Large intestine (tissue), 3 donors: ENCODE results near the gene ING2. TPM values are rescaled to one million over a fixed set of nuclear protein-coding genes. Genes with fewer than 3 reads are reported as not detected.

Experiments
- DNase-seq, 2 donors: peaks; one replicate each; pipeline versions ENCODE4 v3.0.0 to v3.0.0-alpha.2; 2013
- H3K27ac ChIP-seq: one replicate; pipeline ENCODE4 v1.5.1; 2013; ENCODE audit warnings: low read length
- H3K27me3 ChIP-seq: 2 replicates; pipeline ENCODE4 v1.6.1; 2013; ENCODE audit warnings: low read length; ENCODE audit not compliant: control insufficient read depth, insufficient read depth
- H3K36me3 ChIP-seq: 2 replicates; pipeline ENCODE4 v1.6.1; 2013; ENCODE audit warnings: low read length; ENCODE audit not compliant: control insufficient read depth, insufficient read depth
- H3K4me1 ChIP-seq: one replicate; pipeline ENCODE4 v1.6.1; 2013; ENCODE audit warnings: low read length; ENCODE audit not compliant: control insufficient read depth, insufficient read depth
- H3K4me3 ChIP-seq: one replicate; pipeline ENCODE4 v1.5.1; 2013; ENCODE audit warnings: low read length
- H3K9me3 ChIP-seq: one replicate; pipeline ENCODE4 v1.6.1; 2013; ENCODE audit warnings: mild to moderate bottlenecking, low read depth, low read length, moderate library complexity; ENCODE audit not compliant: control insufficient read depth
- WGBS: methylation state at CpG from one replicate; pipeline ENCODE4 v1.1.5; 2013; ENCODE audit warnings: low lambda C conversion rate; ENCODE audit not compliant: insufficient coverage; 5-methylcytosine and 5-hydroxymethylcytosine counted together
- polyA plus RNA-seq: library from polyadenylated mRNA; unstranded; fragments of 120-200 nt; gene quantifications from one replicate; pipeline ENCODE4 v1.2.1, GENCODE V29; 2013

Gene ING2
- polyA plus RNA-seq, 1 donor = 30.8 TPM

- H3K36me3 ChIP-seq = peaks cover 17% of the 10 kb centered on the region
- H3K27me3 ChIP-seq = no peaks in the 10 kb centered on the region
- H3K27ac ChIP-seq = peak overlapping the region; percentile 100
- peaks cover 3% of the 10 kb centered on the region for H3K9me3 ChIP-seq
- peaks cover 10% of the 10 kb centered on the region for H3K4me1 ChIP-seq
- DNase-seq = peak; percentile 8 to 68
- peak overlapping the region; percentile 3 for H3K4me3 ChIP-seq
- WGBS = 100% methylated on average over 2 of the region's 6 CpGs
These were observed 4.0 kb downstream of the ING2 start for GRCh38 chr4:183508697-183509335.

- DNase-seq = no peak
- peaks cover 15% of the 10 kb centered on the region for H3K36me3 ChIP-seq
- no peaks in the 10 kb centered on the region for H3K4me1 ChIP-seq
- no peaks in the 10 kb centered on the region for H3K27me3 ChIP-seq
- no peak overlapping the region for H3K4me3 ChIP-seq
- no peak overlapping the region for H3K27ac ChIP-seq
- no peaks in the 10 kb centered on the region for H3K9me3 ChIP-seq
- WGBS = no CpG with 5 or more reads among the region's 6 CpGs
These were observed 10.6 kb downstream of the ING2 start for GRCh38 chr4:183515411-183515810.

- H3K27me3 ChIP-seq = no peaks in the 10 kb centered on the region
- no peaks in the 10 kb centered on the region for H3K4me1 ChIP-seq
- H3K9me3 ChIP-seq = no peaks in the 10 kb centered on the region
- WGBS = 100% methylated on average over 1 of the region's 2 CpGs
- peaks cover 6% of the 10 kb centered on the region for H3K36me3 ChIP-seq
- DNase-seq = no peak
- H3K27ac ChIP-seq = no peak overlapping the region
- no peak overlapping the region for H3K4me3 ChIP-seq
These were observed 12.3 kb downstream of the ING2 start for GRCh38 chr4:183517194-183517593.

GRCh38 chr4:183517781-183518180 lies 12.9 kb downstream of the ING2 start:
- DNase-seq = no peak
- H3K27me3 ChIP-seq = no peaks in the 10 kb centered on the region
- WGBS = no CpG with 5 or more reads among the region's 3 CpGs
- H3K27ac ChIP-seq = no peak overlapping the region
- no peak overlapping the region for H3K4me3 ChIP-seq
- H3K36me3 ChIP-seq = peaks cover 6% of the 10 kb centered on the region
- no peaks in the 10 kb centered on the region for H3K4me1 ChIP-seq
- no peaks in the 10 kb centered on the region for H3K9me3 ChIP-seq

- Histone ChIP-seq H3K4me3 (no peak overlapping the region), H3K9me3 (no peaks in the 10 kb centered on the region), H3K4me1 (no peaks in the 10 kb centered on the region), H3K36me3 (no peaks in the 10 kb centered on the region), H3K27me3 (no peaks in the 10 kb centered on the region), H3K27ac (no peak overlapping the region)
- no CpG with 5 or more reads among the region's 4 CpGs for whole genome bisulfite sequencing
- no peak for DNase-seq
These were observed 18.0 kb downstream of the ING2 start for GRCh38 chr4:183522821-183523220.

- no peak overlapping the region for H3K4me3 ChIP-seq
- no peaks in the 10 kb centered on the region for H3K4me1 ChIP-seq
- no peaks in the 10 kb centered on the region for H3K36me3 ChIP-seq
- no peak for DNase-seq
- H3K27ac ChIP-seq = no peak overlapping the region
- H3K9me3 ChIP-seq = no peaks in the 10 kb centered on the region
- no peaks in the 10 kb centered on the region for H3K27me3 ChIP-seq
- 63% methylated on average over 2 of the region's 2 CpGs for WGBS
These were observed 22.5 kb downstream of the ING2 start for GRCh38 chr4:183527326-183527725.

GRCh38 chr4:183532821-183533220 lies 28.0 kb downstream of the ING2 start:
- Histone ChIP-seq H3K27ac (no peak overlapping the region), H3K36me3 (no peaks in the 10 kb centered on the region), H3K27me3 (peaks cover 3% of the 10 kb centered on the region), H3K4me3 (no peak overlapping the region), H3K9me3 (no peaks in the 10 kb centered on the region), H3K4me1 (no peaks in the 10 kb centered on the region)
- WGBS = 83% methylated on average over 1 of the region's 4 CpGs
- DNase-seq = no peak

GRCh38 chr4:183533698-183534097 lies 28.8 kb downstream of the ING2 start:
- Histone ChIP-seq H3K27ac (no peak overlapping the region), H3K4me1 (no peaks in the 10 kb centered on the region), H3K4me3 (no peak overlapping the region), H3K36me3 (no peaks in the 10 kb centered on the region), H3K27me3 (peaks cover 3% of the 10 kb centered on the region), H3K9me3 (no peaks in the 10 kb centered on the region)
- DNase-seq = no peak
- WGBS = 48% methylated on average over 3 of the region's 23 CpGs

- WGBS = no CpG with 5 or more reads among the region's 13 CpGs
- Histone ChIP-seq H3K27ac (no peak overlapping the region), H3K4me3 (no peak overlapping the region), H3K36me3 (no peaks in the 10 kb centered on the region), H3K4me1 (no peaks in the 10 kb centered on the region), H3K27me3 (peaks cover 2% of the 10 kb centered on the region), H3K9me3 (no peaks in the 10 kb centered on the region)
- DNase-seq = no peak
These were observed 35.7 kb downstream of the ING2 start for GRCh38 chr4:183540410-183541009.

GRCh38 chr4:183541010-183541751 lies 36.3 kb downstream of the ING2 start:
- no peaks in the 10 kb centered on the region for H3K36me3 ChIP-seq
- no peaks in the 10 kb centered on the region for H3K9me3 ChIP-seq
- H3K27ac ChIP-seq = no peak overlapping the region
- no peaks in the 10 kb centered on the region for H3K4me1 ChIP-seq
- peak; percentile 11 to 19 for DNase-seq
- peaks cover 2% of the 10 kb centered on the region for H3K27me3 ChIP-seq
- no CpG with 5 or more reads among the region's 13 CpGs for WGBS
- no peak overlapping the region for H3K4me3 ChIP-seq
